GM23248 (cell line): ENCODE measurements around the gene NPSR1.

ENCODE experiments used
- EZH2 ChIP-seq: fragments of 200-600 bp; sonication (generic); IDR thresholded peaks from 2 replicates; pipeline ENCODE4 v1.6.1; 2018; ENCODE audit warnings: antibody characterized with exemption, mild to moderate bottlenecking; ENCODE audit not compliant: insufficient read depth, poor library complexity, severe bottlenecking
- EZH2phosphoT487 ChIP-seq: fragments of 200-600 bp; sonication (generic); IDR thresholded peaks from 2 replicates; pipeline ENCODE4 v1.6.1; 2018; ENCODE audit warnings: antibody characterized with exemption, moderate library complexity, mild to moderate bottlenecking, low read depth; ENCODE audit not compliant: insufficient read depth

- no peak for TF ChIP-seq EZH2
- TF ChIP-seq EZH2phosphoT487, result no peak
These were observed 179.3 kb downstream of the NPSR1 start for GRCh38 chr7:34837316-34837715.
